COR-L47 (cell line): ENCODE data around the gene RBBP8NL.

Source experiments
- DNase-seq: peaks from one replicate; lab custom pipeline; 2025; lab: John Stamatoyannopoulos, UW

Gene RBBP8NL

DNA sequence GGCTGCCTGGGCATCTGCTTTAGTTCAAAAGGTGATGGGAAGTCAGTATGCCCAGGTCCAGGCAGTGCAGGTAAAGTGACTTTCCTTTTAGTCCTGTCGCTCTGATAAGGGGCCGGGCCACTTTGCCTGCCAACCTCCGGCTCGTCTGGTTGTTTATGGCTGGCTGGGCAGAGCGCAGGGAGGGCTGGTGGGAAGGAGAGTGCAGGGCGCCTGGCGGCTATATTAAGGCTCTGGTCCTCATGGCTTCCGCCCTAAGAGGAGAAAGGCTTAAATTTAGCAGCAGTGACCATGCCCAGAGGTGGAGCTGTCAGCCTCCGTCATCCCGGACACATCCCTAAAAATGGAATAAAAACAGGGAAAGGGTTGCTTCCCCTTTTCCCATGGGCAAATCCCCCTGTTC is 33.8 kb upstream of the RBBP8NL start:
- no peak for DNase-seq

DNA sequence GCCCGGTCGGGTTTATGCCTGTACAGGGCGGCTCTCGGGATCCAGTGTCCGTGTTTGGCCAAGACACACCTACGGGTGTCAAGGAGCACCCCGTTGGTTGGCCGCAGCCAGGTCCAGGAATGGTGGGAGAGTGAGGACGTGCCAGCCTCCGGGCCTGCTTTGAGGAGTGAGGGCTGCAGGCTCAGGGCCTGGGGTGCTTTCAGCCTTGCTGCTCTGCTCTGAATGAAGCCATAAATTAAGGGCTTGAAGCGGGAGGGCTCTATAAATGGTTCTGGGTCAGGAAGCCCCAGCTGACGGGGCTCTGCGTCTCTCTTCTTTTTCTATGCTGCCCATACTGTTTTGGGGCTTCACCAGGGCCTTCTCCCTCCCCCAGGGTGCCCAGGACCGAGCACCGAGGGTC is 33.3 kb upstream of the RBBP8NL start:
- no peak for DNase-seq

DNA sequence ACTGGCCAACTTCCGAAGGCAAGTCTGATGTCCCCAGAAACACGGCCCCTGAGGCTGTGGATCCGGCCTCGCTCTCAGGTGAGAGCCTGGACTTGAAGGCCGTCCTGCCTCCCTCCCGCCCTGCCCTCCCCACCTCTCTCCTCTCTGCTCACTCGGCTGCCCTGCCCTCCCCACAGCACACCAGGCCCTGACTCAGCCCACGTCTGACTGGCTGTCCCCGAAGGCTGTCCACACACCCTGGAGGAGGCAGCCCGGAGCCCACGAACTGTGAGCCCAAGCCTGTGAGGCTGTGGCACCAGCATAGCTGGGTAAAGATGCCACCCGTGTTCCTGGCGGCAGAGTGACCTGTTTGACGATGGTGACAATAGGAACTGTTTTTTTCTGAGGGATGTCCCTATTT is 32.1 kb upstream of the RBBP8NL start:
- DNase-seq = no peak

GRCh38 chr20:62458275-62459251 is 31.2 kb upstream of the RBBP8NL start:
- DNase-seq = no peak

GRCh38 chr20:62457831-62458230 is 30.5 kb upstream of the RBBP8NL start:
- DNase-seq = no peak

- DNase-seq = no peak
These were observed 29.8 kb upstream of the RBBP8NL start for GRCh38 chr20:62457098-62457497.

DNA sequence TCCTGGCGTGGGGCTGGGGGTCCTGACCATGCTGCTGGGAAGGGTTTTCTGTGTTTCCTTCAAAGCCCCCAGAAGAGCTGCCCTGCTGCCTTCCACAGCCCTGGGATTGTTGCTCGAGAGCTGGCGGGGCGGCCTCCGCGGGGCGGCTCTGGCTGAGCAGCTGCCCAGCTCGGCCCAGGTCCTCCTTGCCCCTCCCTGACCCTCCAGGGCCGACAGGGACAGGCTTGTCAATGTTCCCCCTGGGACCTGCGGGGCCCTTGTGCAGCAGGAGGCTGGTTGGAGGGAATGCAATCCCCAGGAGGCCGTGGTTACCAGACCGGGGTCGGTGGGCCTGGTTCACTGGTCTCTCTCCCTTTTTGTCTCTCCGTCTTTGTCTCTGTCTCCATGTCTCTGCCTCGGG is 28.6 kb upstream of the RBBP8NL start:
- no peak for DNase-seq

- DNase-seq = no peak
These were observed 27.7 kb upstream of the RBBP8NL start for GRCh38 chr20:62454904-62455636.

- no peak for DNase-seq
These were observed 26.0 kb upstream of the RBBP8NL start for GRCh38 chr20:62453186-62453808.

- DNase-seq = no peak
These were observed 25.2 kb upstream of the RBBP8NL start for GRCh38 chr20:62452475-62453095.

GRCh38 chr20:62451970-62452369 is 24.6 kb upstream of the RBBP8NL start:
- no peak for DNase-seq

- no peak for DNase-seq
These were observed 23.9 kb upstream of the RBBP8NL start for GRCh38 chr20:62451156-62451767.

GRCh38 chr20:62449951-62450691 is 22.8 kb upstream of the RBBP8NL start:
- DNase-seq = no peak

DNA sequence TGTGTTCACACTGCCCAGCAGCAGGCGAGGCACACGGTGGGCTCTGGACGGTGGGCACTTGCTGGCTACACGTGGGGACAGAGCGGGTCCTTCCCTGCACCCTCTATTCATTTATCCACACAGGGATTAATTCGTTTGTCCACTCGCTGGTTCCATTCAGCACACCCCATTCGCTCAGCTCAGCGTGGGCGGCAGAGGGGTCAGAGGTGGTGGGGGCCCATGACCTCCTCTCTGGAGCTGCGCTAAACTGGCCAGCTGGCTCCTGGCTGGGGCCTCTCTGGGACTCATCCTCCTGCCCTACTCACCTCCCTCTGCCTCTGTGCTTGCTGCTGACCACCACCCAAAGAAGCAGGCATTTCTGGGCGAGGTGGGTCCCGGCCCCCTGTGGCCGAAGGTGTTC is 21.4 kb upstream of the RBBP8NL start:
- no peak for DNase-seq

DNA sequence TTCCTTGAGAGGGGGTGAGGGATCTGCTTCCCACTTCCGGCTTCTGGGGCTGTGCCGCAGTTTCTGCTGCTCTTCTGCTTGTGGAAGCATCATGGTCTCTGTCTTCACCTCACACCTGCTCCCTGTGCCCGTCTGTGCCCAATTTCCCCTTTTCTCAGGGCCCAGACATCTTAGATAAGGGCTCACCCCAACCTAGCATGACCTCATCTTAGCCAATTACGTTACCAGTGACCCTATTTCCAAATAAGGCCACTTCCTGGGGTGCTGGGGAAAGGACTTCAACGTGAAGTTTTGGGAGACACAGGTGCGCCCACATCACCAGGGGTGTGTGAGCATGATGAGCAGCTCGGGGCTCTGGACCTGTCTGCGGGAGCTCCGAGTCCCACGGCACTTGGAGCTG is 20.7 kb upstream of the RBBP8NL start:
- no peak for DNase-seq

DNA sequence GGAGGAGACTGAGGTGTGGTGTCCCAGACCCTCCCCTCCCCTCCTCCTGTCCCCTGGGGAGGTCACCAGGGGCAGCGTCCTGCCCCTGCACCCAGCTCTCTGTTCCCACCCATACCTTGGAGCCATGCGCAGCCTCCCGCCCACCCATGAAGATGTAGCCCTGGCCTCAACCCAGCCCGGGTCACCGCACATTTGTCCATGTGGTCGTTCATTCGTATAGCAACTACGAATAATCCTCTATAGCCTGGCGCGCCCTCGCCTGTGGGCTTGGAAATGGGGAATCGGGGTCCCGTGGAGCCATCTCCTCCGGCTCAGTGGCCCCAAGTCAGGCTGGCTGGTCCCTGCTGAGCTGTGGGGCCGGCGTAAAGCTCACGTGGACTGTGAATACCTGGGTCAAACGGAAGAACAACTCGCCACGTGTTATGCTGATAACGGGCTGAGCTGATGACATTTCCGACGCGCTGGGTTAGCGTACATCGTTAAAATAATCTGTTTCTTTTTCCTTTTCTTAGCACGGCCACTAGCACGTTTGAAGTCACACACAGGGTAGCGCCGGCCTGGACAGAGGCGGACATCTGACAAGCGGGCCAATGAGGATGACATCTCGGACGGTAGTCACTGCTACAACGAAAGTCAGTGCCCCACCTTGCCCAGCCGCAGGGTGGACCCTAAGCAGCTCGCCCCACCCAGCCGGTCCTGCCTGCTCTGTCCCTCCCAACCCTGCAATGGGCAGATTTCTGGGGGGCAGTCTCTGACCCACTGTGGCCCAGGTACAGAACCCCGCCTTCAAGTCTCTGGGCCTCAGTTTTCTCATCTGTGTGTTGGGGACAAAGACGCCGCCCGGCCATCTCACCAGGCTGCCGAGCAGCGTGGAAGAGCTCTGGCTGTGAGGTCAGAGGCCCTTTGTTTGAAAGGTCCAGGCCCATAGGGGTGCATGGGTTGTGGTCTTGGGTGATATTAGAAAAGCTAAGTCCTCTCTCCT is 19.8 kb upstream of the RBBP8NL start:
- no peak for DNase-seq

- DNase-seq = no peak
These were observed 19.1 kb upstream of the RBBP8NL start for GRCh38 chr20:62446481-62446880.

DNA sequence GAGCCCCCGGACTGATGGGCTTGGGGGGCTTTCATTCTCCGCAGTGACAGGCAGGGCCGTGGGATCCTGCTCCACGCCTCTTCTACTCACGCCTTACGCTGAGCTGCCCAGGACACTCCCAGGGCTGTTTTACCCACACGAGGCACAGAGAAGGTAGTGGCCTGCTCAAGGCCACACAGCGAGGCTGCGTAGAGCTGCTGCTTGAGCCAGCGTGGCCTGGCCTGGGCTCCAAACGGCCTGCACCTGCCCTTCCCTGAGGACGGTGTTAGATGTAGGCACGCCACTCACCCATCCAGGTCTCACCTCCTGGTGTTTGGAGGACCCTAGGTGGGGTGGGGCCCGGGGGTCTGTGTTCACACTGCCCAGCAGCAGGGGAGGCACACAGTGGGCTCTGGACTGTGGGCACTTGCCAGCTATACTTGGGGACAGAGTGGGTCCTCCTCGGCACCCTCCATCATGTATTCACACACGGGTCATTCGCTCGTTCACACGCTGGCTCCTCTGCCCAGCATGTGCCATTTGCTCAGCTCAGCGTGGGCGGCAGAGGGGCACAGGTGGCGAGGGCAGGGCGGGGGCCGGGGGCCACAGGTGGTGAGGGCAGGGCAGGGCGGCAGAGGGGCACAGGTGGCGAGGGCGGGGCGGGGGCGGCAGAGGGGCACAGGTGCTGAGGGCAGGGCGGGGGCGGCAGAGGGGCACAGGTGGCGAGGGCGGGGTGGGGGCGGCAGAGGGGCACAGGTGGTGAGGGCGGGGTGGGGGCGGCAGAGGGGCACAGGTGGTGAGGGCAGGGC is 18.4 kb upstream of the RBBP8NL start:
- no peak for DNase-seq

GRCh38 chr20:62444286-62444685 is 16.9 kb upstream of the RBBP8NL start:
- DNase-seq = no peak
